HG02943 (cell line): ENCODE data around the gene RIMKLB.
"Not testable (repeated sequence)": the region's sequence is repeated elsewhere in the genome, so short reads cannot be mapped to it uniquely, and the experiment has no call there.

Experiments used
- ATAC-seq: cut with Tn5 transposase; IDR thresholded peaks from one replicate; pipeline ENCODE4 v1.9.1; 2021; ENCODE audit warnings: mild to moderate bottlenecking, low read depth, moderate library complexity; ENCODE audit not compliant: unreplicated experiment

The RIMKLB gene

GRCh38 chr12:8770499-8770898 is 72.7 kb downstream of the RIMKLB start:
- ATAC-seq: no peak

- ATAC-seq: no peak
Observed at GRCh38 chr12:8771072-8771471, 73.3 kb downstream of the RIMKLB start.

GRCh38 chr12:8773461-8773860 is 75.7 kb downstream of the RIMKLB start:
- ATAC-seq: no peak

GRCh38 chr12:8779281-8779680 is 81.5 kb downstream of the RIMKLB start:
- no peak for ATAC-seq

- ATAC-seq: no peak
Observed at GRCh38 chr12:8779862-8780261, 82.1 kb downstream of the RIMKLB start.

GRCh38 chr12:8780389-8780788 is 82.6 kb downstream of the RIMKLB start:
- no peak for ATAC-seq

- ATAC-seq: no peak
Observed at GRCh38 chr12:8781381-8782127, 83.8 kb downstream of the RIMKLB start.

- no peak for ATAC-seq
Observed at GRCh38 chr12:8784290-8784888, 86.6 kb downstream of the RIMKLB start.

- no peak for ATAC-seq
Observed at GRCh38 chr12:8785499-8785898, 87.7 kb downstream of the RIMKLB start.

- not testable (repeated sequence) for ATAC-seq
Observed at GRCh38 chr12:8787206-8787605, 89.4 kb downstream of the RIMKLB start.

- ATAC-seq: not testable (repeated sequence)
Observed at GRCh38 chr12:8788706-8789105, 90.9 kb downstream of the RIMKLB start.

- not testable (repeated sequence) for ATAC-seq
Observed at GRCh38 chr12:8789341-8790013, 91.7 kb downstream of the RIMKLB start.

GRCh38 chr12:8793226-8793625 is 95.4 kb downstream of the RIMKLB start:
- ATAC-seq: not testable (repeated sequence)

- ATAC-seq: not testable (repeated sequence)
Observed at GRCh38 chr12:8794611-8795010, 96.8 kb downstream of the RIMKLB start.

- no peak for ATAC-seq
Observed at GRCh38 chr12:8796831-8797626, 99.2 kb downstream of the RIMKLB start.

- not testable (repeated sequence) for ATAC-seq
Observed at GRCh38 chr12:8801213-8801612, 103.4 kb downstream of the RIMKLB start.

GRCh38 chr12:8804833-8805232 is 107.0 kb downstream of the RIMKLB start:
- not testable (repeated sequence) for ATAC-seq

- not testable (repeated sequence) for ATAC-seq
Observed at GRCh38 chr12:8805487-8805886, 107.7 kb downstream of the RIMKLB start.

- ATAC-seq: not testable (repeated sequence)
Observed at GRCh38 chr12:8807084-8807483, 109.3 kb downstream of the RIMKLB start.

GRCh38 chr12:8810112-8810511 is 112.3 kb downstream of the RIMKLB start:
- not testable (repeated sequence) for ATAC-seq
